ENCODE measurements around the gene LAMA2.

DNA sequence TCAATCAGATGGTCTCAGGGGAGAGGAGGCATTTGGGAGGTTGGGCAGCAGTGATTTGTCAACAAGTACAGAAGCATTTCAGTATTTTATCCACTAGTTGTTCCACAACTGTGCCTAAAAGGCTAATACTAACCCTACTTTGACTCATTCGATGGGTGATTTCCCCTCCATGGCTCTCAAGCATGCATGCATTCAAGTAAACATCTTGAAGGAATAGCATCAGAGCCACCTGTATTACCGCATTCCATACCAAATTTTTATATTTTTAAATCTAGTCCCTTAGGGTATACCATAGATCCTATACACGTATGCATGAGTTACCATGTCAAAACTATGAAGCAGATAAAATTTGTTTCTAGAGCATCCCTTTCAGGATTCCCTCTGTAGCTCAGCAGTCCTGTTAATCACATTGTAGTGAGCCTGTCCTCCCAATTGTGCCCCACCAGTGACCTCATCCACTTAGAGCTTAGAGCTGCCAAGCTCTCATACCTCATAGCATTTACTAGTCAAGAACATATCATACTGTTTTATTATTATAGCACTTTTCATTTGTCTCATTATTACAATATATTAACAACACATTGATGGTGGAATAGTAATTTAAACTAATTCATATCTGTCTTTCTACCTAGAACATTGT, 213.8 kb downstream of the LAMA2 start:
- TF ChIP-seq CTCF (IDR thresholded peaks at IDR 0.05 in 2 of 3, conservative IDR thresholded peaks at IDR 0.05 in 1 of 3; ENCODE audit: borderline replicate concordance in 1 of 3, insufficient read depth in 1 of 3, low read depth in 2 of 3, low read length in 2 of 3): no peak
- TF ChIP-seq RAD21 (IDR thresholded peaks at IDR 0.05; ENCODE audit: low read depth): no peak
- no peak for TF ChIP-seq FOSL1 (IDR thresholded peaks at IDR 0.05; ENCODE audit: low read depth)
- TF ChIP-seq JUND (IDR thresholded peaks at IDR 0.05): no peak
- no peak for TF ChIP-seq POLR2A (IDR thresholded peaks at IDR 0.05; ENCODE audit: borderline replicate concordance, extremely low read depth, insufficient read depth, insufficient read length)
- no peak for TF ChIP-seq EZH2 (IDR thresholded peaks at IDR 0.05)
- TF ChIP-seq EZH2phosphoT487 (IDR thresholded peaks at IDR 0.05; ENCODE audit: borderline replicate concordance): no peak
- TF ChIP-seq SP1 (IDR thresholded peaks at IDR 0.05; ENCODE audit: low read depth): no peak
- TF ChIP-seq, protein P1, sequence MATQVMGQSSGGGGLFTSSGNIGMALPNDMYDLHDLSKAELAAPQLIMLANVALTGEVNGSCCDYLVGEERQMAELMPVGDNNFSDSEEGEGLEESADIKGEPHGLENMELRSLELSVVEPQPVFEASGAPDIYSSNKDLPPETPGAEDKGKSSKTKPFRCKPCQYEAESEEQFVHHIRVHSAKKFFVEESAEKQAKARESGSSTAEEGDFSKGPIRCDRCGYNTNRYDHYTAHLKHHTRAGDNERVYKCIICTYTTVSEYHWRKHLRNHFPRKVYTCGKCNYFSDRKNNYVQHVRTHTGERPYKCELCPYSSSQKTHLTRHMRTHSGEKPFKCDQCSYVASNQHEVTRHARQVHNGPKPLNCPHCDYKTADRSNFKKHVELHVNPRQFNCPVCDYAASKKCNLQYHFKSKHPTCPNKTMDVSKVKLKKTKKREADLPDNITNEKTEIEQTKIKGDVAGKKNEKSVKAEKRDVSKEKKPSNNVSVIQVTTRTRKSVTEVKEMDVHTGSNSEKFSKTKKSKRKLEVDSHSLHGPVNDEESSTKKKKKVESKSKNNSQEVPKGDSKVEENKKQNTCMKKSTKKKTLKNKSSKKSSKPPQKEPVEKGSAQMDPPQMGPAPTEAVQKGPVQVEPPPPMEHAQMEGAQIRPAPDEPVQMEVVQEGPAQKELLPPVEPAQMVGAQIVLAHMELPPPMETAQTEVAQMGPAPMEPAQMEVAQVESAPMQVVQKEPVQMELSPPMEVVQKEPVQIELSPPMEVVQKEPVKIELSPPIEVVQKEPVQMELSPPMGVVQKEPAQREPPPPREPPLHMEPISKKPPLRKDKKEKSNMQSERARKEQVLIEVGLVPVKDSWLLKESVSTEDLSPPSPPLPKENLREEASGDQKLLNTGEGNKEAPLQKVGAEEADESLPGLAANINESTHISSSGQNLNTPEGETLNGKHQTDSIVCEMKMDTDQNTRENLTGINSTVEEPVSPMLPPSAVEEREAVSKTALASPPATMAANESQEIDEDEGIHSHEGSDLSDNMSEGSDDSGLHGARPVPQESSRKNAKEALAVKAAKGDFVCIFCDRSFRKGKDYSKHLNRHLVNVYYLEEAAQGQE (IDR thresholded peaks at IDR 0.05; ENCODE audit: low read depth): no peak
- no peak for TF ChIP-seq MAX (IDR thresholded peaks at IDR 0.05)
- TF ChIP-seq ZFX (IDR thresholded peaks at IDR 0.05): no peak
- no peak for TF ChIP-seq EGR1 (IDR thresholded peaks at IDR 0.05; ENCODE audit: low read depth)
- no peak for TF ChIP-seq CEBPB (IDR thresholded peaks at IDR 0.05; ENCODE audit: low read depth)
- no peak for TF ChIP-seq CBX3 (IDR thresholded peaks at IDR 0.05; ENCODE audit: low read depth)
